ENCODE data around the gene CMTM5.
A peak's percentile ranks its signal among the peaks of the same experiment; 100 is the strongest.

CMTM5 gene

DNA sequence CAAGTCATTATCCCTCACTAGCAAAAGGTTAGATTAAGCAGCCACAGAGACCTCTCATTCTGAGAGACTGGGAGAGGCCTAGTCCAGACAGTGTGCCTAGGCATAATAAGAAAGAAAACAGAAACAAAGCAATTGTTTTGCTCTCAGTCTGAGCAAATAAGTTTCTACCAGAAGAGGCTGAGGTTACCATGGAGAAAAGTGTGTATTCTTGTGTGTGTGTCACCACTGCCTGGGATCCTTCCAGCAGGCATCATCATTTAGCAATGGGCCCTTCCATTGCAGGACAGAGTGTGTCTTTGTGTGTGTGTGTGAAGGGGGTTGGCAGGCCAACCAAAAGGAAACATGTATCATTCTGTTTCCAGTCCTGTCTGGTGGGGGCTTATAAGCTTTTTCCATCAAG, 15.5 kb upstream of the CMTM5 start:
- no peak for DNase-seq (ENCODE audit: low read depth in 1 of 2, low spot score in 1 of 2)
- in situ Hi-C loops (cut with HindIII; ENCODE audit: low pct_unique_long_range_greater_than_20kb, low sequenced_read_pairs): no loop called here
- no peak for TF ChIP-seq JUND (IDR thresholded peaks at IDR 0.05; ENCODE audit: low read depth)

DNA sequence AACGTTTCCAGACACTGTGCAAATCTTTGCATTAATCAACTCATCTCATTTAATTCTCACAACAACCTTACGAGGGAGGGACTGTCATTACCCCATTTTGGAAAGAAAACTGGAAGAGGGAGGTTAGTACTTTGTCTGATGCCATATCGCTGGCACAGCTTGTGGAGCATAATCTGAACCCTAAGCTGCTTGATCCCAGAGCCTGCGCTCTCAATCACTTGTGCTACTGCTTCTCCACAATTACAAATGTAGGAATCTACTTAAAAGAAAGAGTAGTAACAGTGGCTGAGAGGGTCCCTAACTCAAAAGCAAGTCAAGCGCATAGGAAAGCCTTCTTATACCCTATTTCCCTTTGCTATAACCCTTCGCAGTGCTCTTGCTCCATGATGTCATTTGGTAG, 15.1 kb upstream of the CMTM5 start:
- DNase-seq (ENCODE audit: low read depth in 1 of 2, low spot score in 1 of 2): no peak
- in situ Hi-C loops (cut with HindIII; ENCODE audit: low pct_unique_long_range_greater_than_20kb, low sequenced_read_pairs): no loop called here
- no peak for TF ChIP-seq JUND (IDR thresholded peaks at IDR 0.05; ENCODE audit: low read depth)

DNA sequence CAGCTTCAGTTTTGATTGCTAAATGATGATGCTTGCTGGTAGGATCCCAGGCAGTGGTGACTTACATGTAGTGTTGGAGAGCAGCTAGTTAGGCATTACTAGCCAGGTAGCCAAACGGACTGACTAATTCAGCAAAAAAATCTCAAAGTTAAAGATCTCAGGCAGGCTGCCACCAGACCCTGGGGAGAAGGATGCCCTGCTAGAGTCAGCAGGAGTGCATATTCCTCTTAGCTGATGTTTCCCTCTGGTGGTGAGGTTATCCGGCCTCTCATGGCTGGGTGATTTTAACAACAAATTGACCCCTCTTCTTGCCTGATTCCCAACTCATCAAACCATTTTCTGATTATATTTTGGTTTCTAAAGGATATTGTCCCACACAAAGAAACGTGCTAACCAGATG, 14.6 kb upstream of the CMTM5 start:
- no peak for TF ChIP-seq JUND (IDR thresholded peaks at IDR 0.05; ENCODE audit: low read depth)
- no peak for DNase-seq (ENCODE audit: low read depth in 1 of 2, low spot score in 1 of 2)
- in situ Hi-C loops (cut with HindIII; ENCODE audit: low pct_unique_long_range_greater_than_20kb, low sequenced_read_pairs): no loop called here

DNA sequence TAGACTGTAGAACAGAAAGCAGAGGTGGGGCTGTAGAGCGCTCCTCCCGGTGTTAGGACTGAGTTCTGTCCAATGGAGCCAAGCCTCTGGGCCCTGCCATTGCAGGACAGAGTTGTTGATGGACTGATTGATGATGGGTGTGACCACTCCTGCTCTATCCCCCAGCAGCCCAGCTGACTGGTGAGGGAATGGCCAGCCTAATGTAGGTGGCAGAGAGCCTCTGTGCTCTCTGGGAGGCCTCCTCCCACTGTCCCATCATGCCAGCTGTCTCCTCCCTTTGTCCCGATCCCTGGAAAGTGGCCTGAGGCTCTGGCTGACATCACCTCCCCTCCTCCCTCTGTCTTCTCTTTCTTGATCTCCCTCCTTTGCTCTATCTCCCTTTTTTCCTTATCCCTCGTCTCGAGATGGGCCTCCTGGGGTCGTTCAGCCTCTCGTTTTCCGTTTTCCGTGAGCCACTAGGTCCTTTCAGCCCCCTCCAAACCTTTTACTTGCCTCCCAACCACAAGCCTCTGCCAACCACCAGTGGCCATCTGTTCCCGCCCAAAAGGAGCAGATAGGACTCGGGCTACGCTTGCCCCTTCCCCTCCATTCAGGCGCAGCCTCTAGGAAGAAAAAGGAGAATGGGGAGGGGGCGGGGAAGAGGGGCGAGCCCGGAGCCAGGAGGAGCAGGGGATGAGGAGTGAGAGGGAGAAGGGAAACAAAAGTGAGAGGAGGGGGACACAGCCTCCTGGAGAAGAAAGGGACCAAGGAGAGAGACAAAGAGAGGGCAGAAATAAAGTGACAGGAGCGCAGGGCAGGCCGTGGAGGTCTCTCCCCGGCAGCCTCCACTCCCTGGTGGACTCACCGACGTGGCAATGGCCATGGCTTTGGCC, 12.4 kb upstream of the CMTM5 start:
- TF ChIP-seq JUND (IDR thresholded peaks at IDR 0.05; ENCODE audit: low read depth): no peak
- in situ Hi-C loops (cut with HindIII; ENCODE audit: low pct_unique_long_range_greater_than_20kb, low sequenced_read_pairs): no loop called here
- DNase-seq (ENCODE audit: low read depth in 1 of 2, low spot score in 1 of 2): peak; percentile 69 to 77

DNA sequence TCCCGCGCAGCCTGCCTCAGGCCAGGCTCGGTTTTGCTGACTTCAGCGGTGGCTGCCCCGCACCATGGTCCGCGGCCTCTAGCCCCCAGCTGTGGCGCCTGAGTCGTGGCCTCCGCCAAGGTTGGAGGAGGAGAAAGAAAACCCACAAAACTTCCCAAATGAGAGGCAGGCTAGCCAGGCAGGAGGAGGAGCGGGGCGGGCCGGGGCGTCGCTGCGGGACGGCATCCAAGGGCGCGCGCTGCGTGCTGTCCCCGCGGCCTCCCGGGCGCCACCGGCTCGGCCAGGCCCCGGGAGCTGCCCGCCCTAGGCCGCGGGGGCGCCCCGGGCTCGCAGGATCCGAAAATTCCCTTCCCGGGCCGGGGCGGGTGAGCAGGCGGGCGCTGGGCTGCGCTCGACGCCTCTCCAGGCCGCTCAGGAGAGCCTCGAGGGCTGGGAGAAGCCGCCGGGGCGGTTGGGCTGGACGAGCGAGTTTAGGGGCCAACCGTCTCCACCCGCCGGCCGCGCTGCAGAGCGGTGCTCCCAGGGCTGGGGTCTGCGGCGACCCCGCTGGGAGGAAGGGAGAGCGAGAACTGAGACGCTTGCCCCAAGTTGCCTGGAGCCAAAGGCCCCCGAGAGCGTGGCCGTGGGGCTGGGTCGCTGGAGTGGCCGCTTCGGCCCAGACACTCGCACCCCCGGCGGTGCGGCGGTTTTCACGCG, 11.7 kb upstream of the CMTM5 start, which contains the start of gene EFS:
TSS of gene EFS (minus strand) at position 137 of the 696 bp plus-strand sequence. CDS start 147 bp downstream, outside the sequence.
- peak; percentile 81 to 83 for DNase-seq (ENCODE audit: low read depth in 1 of 2, low spot score in 1 of 2)
- TF ChIP-seq JUND (IDR thresholded peaks at IDR 0.05; ENCODE audit: low read depth): no peak
- in situ Hi-C loops (cut with HindIII; ENCODE audit: low pct_unique_long_range_greater_than_20kb, low sequenced_read_pairs): no loop called here

DNA sequence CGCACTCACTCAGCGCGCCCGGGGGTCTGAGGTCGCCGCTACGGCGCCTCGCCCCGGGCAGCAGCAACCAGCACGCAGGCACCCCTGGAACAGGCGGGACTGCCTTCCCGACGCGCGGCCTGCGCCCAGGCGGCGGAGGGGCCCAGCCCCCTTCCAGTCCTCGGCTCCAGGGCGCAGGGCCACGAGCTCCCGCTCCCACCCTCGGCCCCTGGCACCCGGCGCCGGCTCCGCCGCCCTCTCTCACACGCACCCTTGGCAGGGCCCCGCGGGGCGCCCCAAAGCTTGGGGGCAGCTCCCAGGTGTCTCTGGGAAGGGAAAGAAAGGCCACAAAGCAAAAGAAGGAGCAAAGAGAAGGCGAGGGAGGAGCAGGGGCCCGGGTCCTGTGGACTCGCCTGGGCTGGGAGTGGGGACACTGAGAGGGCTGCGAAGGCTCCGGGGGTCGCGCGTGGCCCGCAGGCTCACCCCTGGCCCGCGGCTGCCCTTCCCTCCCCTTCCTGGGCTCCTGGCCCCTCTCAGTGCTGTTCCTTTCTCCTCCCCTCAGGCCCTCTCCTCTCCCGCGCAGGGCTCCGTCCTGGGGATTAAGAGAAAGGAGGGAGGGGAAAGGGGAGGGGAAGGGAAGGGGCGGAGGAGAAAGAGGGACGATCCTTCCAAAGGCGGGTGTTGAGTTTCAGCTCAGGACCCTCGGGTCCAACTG, 11.0 kb upstream of the CMTM5 start:
- DNase-seq (ENCODE audit: low read depth in 1 of 2, low spot score in 1 of 2): no peak
- in situ Hi-C loops (cut with HindIII; ENCODE audit: low pct_unique_long_range_greater_than_20kb, low sequenced_read_pairs): no loop called here
- no peak for TF ChIP-seq JUND (IDR thresholded peaks at IDR 0.05; ENCODE audit: low read depth)

DNA sequence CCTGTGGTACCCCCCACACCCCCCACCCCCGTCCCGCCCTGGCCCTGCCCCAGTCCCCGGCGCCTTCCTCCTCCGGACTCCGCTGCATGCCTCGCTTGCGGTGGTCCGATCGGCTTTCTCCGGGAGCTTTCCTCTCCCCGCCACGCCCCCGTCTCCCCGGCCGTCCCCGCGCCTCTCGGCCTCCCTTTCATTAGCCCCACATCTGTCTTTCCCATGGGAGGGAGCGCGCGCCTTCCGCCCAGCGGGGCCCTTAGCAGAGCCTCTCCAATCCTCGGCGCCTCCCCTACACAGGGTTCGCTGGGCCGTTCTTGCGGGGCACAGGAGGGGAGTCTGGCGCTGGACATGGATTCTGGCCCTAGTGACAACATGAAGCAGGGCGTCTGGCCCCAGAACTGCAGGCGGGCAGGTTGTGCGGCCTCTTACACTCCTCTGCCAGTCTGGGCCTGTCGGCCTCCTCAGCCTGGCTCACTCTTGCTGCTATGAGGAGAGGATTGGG, 10.4 kb upstream of the CMTM5 start:
- TF ChIP-seq JUND (IDR thresholded peaks at IDR 0.05; ENCODE audit: low read depth): no peak
- in situ Hi-C loops (cut with HindIII; ENCODE audit: low pct_unique_long_range_greater_than_20kb, low sequenced_read_pairs): no loop called here
- no peak for DNase-seq (ENCODE audit: low read depth in 1 of 2, low spot score in 1 of 2)

DNA sequence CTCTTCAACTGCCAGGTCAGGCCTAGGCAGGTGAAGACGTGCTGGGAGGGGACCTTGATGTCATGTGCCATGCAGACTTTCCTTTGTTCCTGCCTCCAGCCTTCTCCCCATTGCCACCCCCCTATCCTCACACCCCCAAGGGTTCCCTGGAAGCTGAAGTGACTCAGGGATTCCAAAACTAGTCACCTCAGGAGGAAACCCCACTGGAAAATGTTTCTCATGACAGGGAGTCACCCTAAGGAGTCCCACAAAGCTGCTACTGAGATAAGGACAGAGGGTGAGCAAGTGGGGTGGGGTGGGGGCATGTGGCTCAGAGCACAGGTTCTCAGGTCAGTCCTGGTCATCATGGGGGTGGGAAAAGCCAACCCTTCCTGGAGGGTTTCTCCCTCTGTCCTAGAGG, 6.6 kb upstream of the CMTM5 start:
- TF ChIP-seq JUND (IDR thresholded peaks at IDR 0.05; ENCODE audit: low read depth): no peak
- in situ Hi-C loops (cut with HindIII; ENCODE audit: low pct_unique_long_range_greater_than_20kb, low sequenced_read_pairs): no loop called here

DNA sequence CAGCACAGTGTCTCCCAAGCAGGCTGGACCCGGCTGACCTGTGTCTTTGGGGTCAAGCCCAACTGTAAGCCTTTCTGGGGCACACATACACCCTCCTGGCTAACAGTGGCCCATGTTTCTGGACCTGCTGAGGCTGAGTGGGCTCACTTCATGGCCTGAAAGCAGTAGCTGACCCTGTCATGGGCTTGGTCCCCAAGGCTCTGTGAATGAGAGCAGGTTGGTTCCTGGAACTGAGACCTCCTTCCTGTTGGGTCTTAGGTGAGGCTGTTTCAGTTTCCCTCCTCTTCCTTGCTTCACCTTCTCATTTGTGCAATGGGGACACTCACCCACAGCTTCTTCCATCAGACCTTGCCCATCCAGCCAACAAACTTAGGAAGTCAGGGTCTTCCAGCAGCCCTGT, 5.0 kb upstream of the CMTM5 start:
- DNase-seq (ENCODE audit: low read depth in 1 of 2, low spot score in 1 of 2): no peak
- in situ Hi-C loops (cut with HindIII; ENCODE audit: low pct_unique_long_range_greater_than_20kb, low sequenced_read_pairs): no loop called here
- no peak for TF ChIP-seq JUND (IDR thresholded peaks at IDR 0.05; ENCODE audit: low read depth)

More for the DNA sequence above, 6.6 kb upstream of the CMTM5 start:
- no peak for DNase-seq (ENCODE audit: low read depth in 1 of 2, low spot score in 1 of 2)

DNA sequence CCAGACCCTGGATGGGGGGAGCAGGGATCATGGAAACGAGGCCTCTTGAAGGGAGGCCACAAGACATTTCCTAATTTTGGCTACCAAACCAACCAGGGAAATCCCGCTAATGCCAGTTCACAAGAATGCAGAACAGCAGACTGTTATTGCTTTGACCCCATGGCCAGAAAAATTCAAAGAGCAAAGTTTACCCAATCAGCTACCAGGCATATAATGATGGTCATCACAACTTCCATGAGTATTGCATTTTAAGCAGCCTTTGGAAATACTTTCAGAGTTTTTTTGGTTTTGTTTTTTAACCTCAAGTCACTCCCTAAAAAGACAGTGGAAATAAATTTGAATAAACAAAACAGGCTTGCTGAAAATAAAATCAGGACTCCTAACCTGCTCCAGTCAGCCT, 4.3 kb upstream of the CMTM5 start, which contains the start of gene IL25:
TSS of gene IL25 (plus strand) at position 301 of the 400 bp plus-strand sequence.
- in situ Hi-C loops (cut with HindIII; ENCODE audit: low pct_unique_long_range_greater_than_20kb, low sequenced_read_pairs): no loop called here
- DNase-seq (ENCODE audit: low read depth in 1 of 2, low spot score in 1 of 2): no peak
- TF ChIP-seq JUND (IDR thresholded peaks at IDR 0.05; ENCODE audit: low read depth): no peak

DNA sequence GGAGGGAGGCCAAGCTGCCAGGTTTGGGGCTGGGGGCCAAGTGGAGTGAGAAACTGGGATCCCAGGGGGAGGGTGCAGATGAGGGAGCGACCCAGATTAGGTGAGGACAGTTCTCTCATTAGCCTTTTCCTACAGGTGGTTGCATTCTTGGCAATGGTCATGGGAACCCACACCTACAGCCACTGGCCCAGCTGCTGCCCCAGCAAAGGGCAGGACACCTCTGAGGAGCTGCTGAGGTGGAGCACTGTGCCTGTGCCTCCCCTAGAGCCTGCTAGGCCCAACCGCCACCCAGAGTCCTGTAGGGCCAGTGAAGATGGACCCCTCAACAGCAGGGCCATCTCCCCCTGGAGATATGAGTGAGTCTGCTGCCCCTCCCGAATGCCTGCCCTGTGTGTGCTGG, 3.8 kb upstream of the CMTM5 start:
- in situ Hi-C loops (cut with HindIII; ENCODE audit: low pct_unique_long_range_greater_than_20kb, low sequenced_read_pairs): no loop called here
- DNase-seq (ENCODE audit: low read depth in 1 of 2, low spot score in 1 of 2): no peak
- TF ChIP-seq JUND (IDR thresholded peaks at IDR 0.05; ENCODE audit: low read depth): no peak

DNA sequence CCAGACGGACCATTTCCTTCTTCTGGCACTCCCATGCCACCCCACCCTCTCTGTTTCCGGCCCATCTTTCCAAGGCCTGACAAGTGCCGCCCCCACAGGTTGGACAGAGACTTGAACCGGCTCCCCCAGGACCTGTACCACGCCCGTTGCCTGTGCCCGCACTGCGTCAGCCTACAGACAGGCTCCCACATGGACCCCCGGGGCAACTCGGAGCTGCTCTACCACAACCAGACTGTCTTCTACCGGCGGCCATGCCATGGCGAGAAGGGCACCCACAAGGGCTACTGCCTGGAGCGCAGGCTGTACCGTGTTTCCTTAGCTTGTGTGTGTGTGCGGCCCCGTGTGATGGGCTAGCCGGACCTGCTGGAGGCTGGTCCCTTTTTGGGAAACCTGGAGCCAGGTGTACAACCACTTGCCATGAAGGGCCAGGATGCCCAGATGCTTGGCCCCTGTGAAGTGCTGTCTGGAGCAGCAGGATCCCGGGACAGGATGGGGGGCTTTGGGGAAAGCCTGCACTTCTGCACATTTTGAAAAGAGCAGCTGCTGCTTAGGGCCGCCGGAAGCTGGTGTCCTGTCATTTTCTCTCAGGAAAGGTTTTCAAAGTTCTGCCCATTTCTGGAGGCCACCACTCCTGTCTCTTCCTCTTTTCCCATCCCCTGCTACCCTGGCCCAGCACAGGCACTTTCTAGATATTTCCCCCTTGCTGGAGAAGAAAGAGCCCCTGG, 1.2 kb upstream of the CMTM5 start:
- TF ChIP-seq JUND (IDR thresholded peaks at IDR 0.05; ENCODE audit: low read depth): no peak
- DNase-seq (ENCODE audit: low read depth in 1 of 2, low spot score in 1 of 2): no peak
- in situ Hi-C loops (cut with HindIII; ENCODE audit: low pct_unique_long_range_greater_than_20kb, low sequenced_read_pairs): no loop called here
